Choroid plexus epithelial cell (primary cell): ENCODE data around the gene TMEM106B.
A peak's percentile ranks its signal among the peaks of the same experiment; 100 is the strongest.

Source experiments
- DNase-seq: peaks from one replicate; pipeline ENCODE4 v3.0.0-alpha.2; 2010; ENCODE audit warnings: low read depth
- H3K4me3 ChIP-seq: 2 replicates; pipeline ENCODE4 v1.5.1; 2011; ENCODE audit warnings: low read depth, mild to moderate bottlenecking, control low read depth, low read length, moderate library complexity
- TF ChIP-seq, protein P1 (sequence below): conservative IDR thresholded peaks from 2 replicates; pipeline ENCODE4 v1.5.1; 2011; ENCODE audit warnings: low read depth, mild to moderate bottlenecking, control low read depth, inconsistent platforms, low read length, moderate library complexity

Gene TMEM106B

GRCh38 chr7:12267542-12267941 lies 56.4 kb downstream of the TMEM106B start:
- no peak overlapping the region for H3K4me3 ChIP-seq
- TF ChIP-seq, protein P1, sequence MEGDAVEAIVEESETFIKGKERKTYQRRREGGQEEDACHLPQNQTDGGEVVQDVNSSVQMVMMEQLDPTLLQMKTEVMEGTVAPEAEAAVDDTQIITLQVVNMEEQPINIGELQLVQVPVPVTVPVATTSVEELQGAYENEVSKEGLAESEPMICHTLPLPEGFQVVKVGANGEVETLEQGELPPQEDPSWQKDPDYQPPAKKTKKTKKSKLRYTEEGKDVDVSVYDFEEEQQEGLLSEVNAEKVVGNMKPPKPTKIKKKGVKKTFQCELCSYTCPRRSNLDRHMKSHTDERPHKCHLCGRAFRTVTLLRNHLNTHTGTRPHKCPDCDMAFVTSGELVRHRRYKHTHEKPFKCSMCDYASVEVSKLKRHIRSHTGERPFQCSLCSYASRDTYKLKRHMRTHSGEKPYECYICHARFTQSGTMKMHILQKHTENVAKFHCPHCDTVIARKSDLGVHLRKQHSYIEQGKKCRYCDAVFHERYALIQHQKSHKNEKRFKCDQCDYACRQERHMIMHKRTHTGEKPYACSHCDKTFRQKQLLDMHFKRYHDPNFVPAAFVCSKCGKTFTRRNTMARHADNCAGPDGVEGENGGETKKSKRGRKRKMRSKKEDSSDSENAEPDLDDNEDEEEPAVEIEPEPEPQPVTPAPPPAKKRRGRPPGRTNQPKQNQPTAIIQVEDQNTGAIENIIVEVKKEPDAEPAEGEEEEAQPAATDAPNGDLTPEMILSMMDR, result no peak
- DNase-seq, result no peak

- no peak overlapping the region for H3K4me3 ChIP-seq
- TF ChIP-seq, protein P1, result no peak
- no peak for DNase-seq
Observed at GRCh38 chr7:12269100-12269895, 58.2 kb downstream of the TMEM106B start.

DNA sequence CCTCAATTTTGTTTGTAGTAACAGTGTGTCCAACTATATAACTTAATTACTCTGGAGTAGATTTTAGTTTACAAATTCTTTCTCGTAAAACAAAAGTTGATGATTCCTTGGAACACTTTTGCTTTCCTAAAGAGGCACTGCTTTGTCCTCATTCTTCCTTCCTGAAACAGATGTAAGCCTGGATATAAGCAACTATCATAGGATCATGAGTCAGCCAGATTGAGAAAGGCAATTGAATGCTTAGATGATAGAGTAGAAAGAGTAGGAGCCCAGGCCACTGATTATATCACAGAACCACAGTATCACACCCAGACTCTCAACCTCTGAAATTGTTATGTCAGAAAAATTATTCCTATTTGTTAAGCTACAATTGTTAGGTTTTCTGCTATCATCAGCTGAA lies 69.9 kb downstream of the TMEM106B start:
- TF ChIP-seq, protein P1, result no peak
- H3K4me3 ChIP-seq, result no peak overlapping the region
- DNase-seq, result peak; percentile 26

DNA sequence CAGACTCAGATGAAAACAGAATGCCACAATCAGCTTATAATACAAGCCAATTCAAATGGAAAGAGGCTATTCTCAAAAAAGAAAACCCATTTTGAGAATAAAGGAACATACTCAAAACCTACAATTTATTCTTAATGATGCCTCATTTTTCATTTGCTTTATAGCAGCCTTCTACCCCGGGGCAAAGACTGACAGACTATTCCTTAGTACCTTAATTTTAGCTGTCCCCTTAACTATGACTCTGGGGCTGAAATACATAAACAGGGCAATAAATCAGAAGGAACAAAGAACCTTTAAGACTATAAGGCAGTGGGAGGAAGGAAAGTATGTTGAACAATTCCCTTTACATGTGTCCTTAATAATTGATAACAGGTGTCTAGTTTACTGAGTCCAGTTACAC lies 76.8 kb downstream of the TMEM106B start:
- TF ChIP-seq, protein P1, result no peak
- no peak overlapping the region for H3K4me3 ChIP-seq
- no peak for DNase-seq

GRCh38 chr7:12289996-12290395 lies 78.9 kb downstream of the TMEM106B start:
- no peak overlapping the region for H3K4me3 ChIP-seq
- TF ChIP-seq, protein P1, result no peak
- DNase-seq, result no peak

DNA sequence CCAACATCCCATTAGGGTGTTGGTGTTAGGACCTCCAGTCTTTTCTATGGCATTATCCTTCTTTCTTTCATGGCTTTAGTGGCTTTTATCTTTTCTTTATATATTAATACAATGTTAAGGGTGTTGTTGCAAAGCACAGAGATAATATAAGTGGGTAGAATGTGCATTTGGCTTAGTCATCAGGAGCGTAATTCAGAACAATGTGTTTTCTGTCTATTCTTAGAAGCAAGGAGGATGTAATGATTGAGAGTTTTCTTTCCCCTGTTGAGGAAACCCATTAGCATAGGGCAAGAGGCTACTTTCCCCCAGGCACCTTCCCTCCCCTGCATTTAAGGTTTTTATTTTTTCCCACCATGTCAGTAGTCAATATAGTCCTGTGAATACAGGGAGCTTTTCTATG lies 79.7 kb downstream of the TMEM106B start:
- TF ChIP-seq, protein P1, result no peak
- no peak overlapping the region for H3K4me3 ChIP-seq
- no peak for DNase-seq

DNA sequence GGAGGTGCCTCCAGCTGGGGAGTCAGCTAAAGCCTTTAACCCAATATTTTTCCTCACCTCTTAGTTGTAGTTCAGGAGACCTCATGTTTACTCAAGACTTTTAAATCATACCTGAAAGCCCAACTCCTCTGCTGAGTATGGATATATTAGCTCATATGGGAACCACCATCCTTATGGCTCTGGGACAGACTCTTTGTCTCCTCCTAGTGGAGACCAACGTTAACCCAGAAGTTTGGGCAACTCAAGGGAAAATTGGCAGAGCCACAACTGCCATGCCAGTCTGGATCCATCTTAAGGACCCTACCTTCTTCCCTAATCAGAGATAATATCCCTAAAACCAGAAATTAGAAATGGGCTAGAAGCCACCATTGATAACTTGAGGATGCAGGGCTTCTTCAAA lies 80.8 kb downstream of the TMEM106B start:
- no peak overlapping the region for H3K4me3 ChIP-seq
- DNase-seq, result peak; percentile 36
- TF ChIP-seq, protein P1, result peak; percentile 66
